OCI-LY7 (cell line): ENCODE measurements around the gene CDH2. TPM values are rescaled to one million over a fixed set of nuclear protein-coding genes. Genes with fewer than 3 reads are reported as not detected.

Experiments used
- BruUV-seq: library from RNA; stranded (reverse); fragments of 400-500 nt; replicated peaks from 2 replicates; lab custom pipeline; 2021; lab: Mats Ljungman, UMichigan
- CTCF ChIA-PET: fragments of 300-600 bp; sonication (Branson Sonifier 250); formaldehyde crosslinking; loops from one replicate; lab custom pipeline; 2022; ENCODE audit warnings: antibody characterized with exemption; ENCODE audit not compliant: unreplicated experiment; lab: Charles Lee
- POLR2A ChIA-PET: fragments of 300-600 bp; sonication (Branson Sonifier 250); formaldehyde crosslinking; loops from one replicate; lab custom pipeline; 2022; ENCODE audit warnings: antibody characterized with exemption; lab: Charles Lee
- DNase-seq: peaks from one replicate; pipeline ENCODE4 v3.0.0-alpha.2; 2015; ENCODE audit warnings: low spot score
- H2AFZ ChIP-seq: fragments of 200-600 bp; sonication (generic), shearing (Covaris generic); 2 replicates; pipeline ENCODE4 v1.6.1; 2014; ENCODE audit warnings: mild to moderate bottlenecking, antibody characterized with exemption, low read length, moderate library complexity
- H3K27ac ChIP-seq: fragments of 200-600 bp; sonication (generic); 2 replicates; pipeline ENCODE4 v1.5.1; 2014; ENCODE audit warnings: mixed run types, low read depth, mild to moderate bottlenecking, moderate library complexity, low read length, inconsistent platforms; ENCODE audit not compliant: poor library complexity, severe bottlenecking
- H3K36me3 ChIP-seq: fragments of 200-600 bp; sonication (generic); 2 replicates; pipeline ENCODE4 v1.6.1; 2014; ENCODE audit warnings: mild to moderate bottlenecking, antibody characterized with exemption, low read length, moderate library complexity, mixed read lengths; ENCODE audit not compliant: insufficient read depth
- H3K4me1 ChIP-seq: fragments of 200-600 bp; sonication (generic); 2 replicates; pipeline ENCODE4 v1.5.1; 2014; ENCODE audit warnings: mild to moderate bottlenecking, low read length; ENCODE audit not compliant: insufficient read depth, poor library complexity, severe bottlenecking
- H3K4me2 ChIP-seq: fragments of 200-600 bp; sonication (generic); 2 replicates; pipeline ENCODE4 v1.6.1; 2014; ENCODE audit warnings: mild to moderate bottlenecking, low read length
- H3K4me3 ChIP-seq: fragments of 200-600 bp; sonication (generic); 2 replicates; pipeline ENCODE4 v1.5.1; 2014; ENCODE audit warnings: mild to moderate bottlenecking, low read depth, low read length; ENCODE audit not compliant: poor library complexity, severe bottlenecking
- H3K79me2 ChIP-seq: fragments of 200-600 bp; sonication (generic); 2 replicates; pipeline ENCODE4 v1.6.1; 2016; ENCODE audit warnings: low read depth, mild to moderate bottlenecking, low read length, moderate library complexity, mixed read lengths; ENCODE audit not compliant: insufficient read depth
- H3K9me2 ChIP-seq: fragments of 200-600 bp; sonication (generic); 2 replicates; pipeline ENCODE4 v1.6.1; 2016; ENCODE audit warnings: mild to moderate bottlenecking, low read length, mixed read lengths; ENCODE audit not compliant: insufficient read depth
- H3K9me3 ChIP-seq: fragments of 200-600 bp; sonication (generic); 2 replicates; pipeline ENCODE4 v1.6.1; 2014; ENCODE audit warnings: mild to moderate bottlenecking, mixed run types, low read length, mixed read lengths
- H4K20me1 ChIP-seq: fragments of 200-600 bp; sonication (generic); 2 replicates; pipeline ENCODE4 v1.6.1; 2014; ENCODE audit warnings: mild to moderate bottlenecking, antibody characterized with exemption, low read length, moderate library complexity, mixed read lengths; ENCODE audit not compliant: insufficient read depth
- EZH2phosphoT487 ChIP-seq: fragments of 200-600 bp; sonication (generic); IDR thresholded peaks from 2 replicates; pipeline ENCODE4 v1.6.1; 2018; ENCODE audit warnings: low read depth, borderline replicate concordance, mild to moderate bottlenecking, mixed run types, antibody characterized with exemption, low read length, moderate library complexity, mixed read lengths
- intact Hi-C: fragments of 100-400 bp; cut with micrococcal nuclease; formaldehyde crosslinking; loops from one replicate; pipeline ENCODE4 v1.10.0; 2022; ENCODE audit not compliant: unreplicated experiment
- total RNA-seq, 2 experiments: library from RNA; depleted of rRNA in 1 of 2; stranded (reverse); fragments of >200 nt in 1 of 2; shearing (Covaris generic) in 1 of 2; gene quantifications; 2 replicates each; pipeline ENCODE4 v1.2.3, GENCODE V29; 2014 to 2022
- TF ChIP-seq, protein P1 (sequence below): fragments of 200-600 bp; sonication (generic); conservative IDR thresholded peaks from 2 replicates; pipeline ENCODE4 v1.5.1; 2014; ENCODE audit warnings: mild to moderate bottlenecking, antibody characterized with exemption, low read length, moderate library complexity, mixed read lengths

CDH2 gene
- total RNA-seq, 2 experiments from 2014 or later: not detected

DNA sequence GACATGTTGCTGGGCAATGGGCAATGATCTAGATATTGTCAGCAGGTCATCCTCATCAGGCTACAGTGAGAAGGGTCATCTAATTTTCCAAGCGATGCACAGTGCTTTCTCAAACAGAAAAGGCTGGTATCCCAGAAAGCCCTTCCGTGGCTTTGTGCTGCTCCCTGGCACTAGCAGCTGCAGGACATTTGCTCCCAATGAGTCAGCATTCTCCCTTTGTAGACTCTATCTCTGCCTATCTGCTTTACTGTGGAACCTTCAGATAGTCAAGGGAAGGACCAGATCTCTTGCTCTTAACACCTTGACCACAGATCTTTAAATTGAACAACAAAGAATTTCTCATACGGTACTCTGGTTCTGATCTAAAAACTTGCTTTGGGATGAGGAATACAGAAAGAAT, 101.4 kb downstream of the CDH2 start:
- ChIA-PET CTCF (no interaction called here), POLR2A (no interaction called here)
- Histone ChIP-seq H3K79me2 (no peaks in the 10 kb centered on the region), H3K27ac (no peak overlapping the region), H3K4me3 (no peak overlapping the region), H3K4me2 (no peak overlapping the region), H3K9me2 (no peaks in the 10 kb centered on the region), H3K4me1 (peaks cover 11% of the 10 kb centered on the region), H4K20me1 (no peaks in the 10 kb centered on the region), H2AFZ (no peak overlapping the region), H3K9me3 (no peaks in the 10 kb centered on the region), H3K36me3 (no peaks in the 10 kb centered on the region)
- intact Hi-C loops: loop anchor here (10.0 kb wide), 1 partner anchor 59 kb away; no protein-coding TSS in a partner anchor
- no TSS peak for BruUV-seq
- TF ChIP-seq, protein P1, sequence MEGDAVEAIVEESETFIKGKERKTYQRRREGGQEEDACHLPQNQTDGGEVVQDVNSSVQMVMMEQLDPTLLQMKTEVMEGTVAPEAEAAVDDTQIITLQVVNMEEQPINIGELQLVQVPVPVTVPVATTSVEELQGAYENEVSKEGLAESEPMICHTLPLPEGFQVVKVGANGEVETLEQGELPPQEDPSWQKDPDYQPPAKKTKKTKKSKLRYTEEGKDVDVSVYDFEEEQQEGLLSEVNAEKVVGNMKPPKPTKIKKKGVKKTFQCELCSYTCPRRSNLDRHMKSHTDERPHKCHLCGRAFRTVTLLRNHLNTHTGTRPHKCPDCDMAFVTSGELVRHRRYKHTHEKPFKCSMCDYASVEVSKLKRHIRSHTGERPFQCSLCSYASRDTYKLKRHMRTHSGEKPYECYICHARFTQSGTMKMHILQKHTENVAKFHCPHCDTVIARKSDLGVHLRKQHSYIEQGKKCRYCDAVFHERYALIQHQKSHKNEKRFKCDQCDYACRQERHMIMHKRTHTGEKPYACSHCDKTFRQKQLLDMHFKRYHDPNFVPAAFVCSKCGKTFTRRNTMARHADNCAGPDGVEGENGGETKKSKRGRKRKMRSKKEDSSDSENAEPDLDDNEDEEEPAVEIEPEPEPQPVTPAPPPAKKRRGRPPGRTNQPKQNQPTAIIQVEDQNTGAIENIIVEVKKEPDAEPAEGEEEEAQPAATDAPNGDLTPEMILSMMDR: no peak
- DNase-seq: no peak

DNA sequence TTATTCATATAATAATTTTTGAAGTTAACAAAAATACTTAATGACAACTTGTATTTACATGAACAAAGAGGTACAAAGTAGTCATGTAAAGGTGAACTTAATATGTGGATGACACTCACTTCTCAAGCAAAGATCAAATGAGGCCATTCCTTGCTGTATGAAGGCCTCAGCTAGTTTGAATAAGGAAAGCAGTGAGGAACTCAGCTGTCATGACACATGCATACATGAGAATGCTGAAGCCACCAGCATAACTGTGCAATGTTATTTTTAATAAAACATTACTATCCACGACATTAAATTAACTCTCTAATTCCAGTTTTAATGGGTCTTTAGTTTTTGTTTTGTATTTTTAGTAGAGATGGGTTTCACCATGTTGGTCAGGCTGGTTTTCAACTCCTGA, 102.9 kb downstream of the CDH2 start:
- BruUV-seq: no TSS peak
- no peaks in the 10 kb centered on the region for H3K4me1 ChIP-seq
- no peak for TF ChIP-seq EZH2phosphoT487
- TF ChIP-seq, protein P1: no peak
- H3K4me3 ChIP-seq: no peak overlapping the region
- CTCF ChIA-PET: no interaction called here
- H3K4me2 ChIP-seq: no peak overlapping the region
- no peaks in the 10 kb centered on the region for H3K36me3 ChIP-seq
- no peaks in the 10 kb centered on the region for H3K79me2 ChIP-seq
- no peak overlapping the region for H3K27ac ChIP-seq
- H3K9me3 ChIP-seq: no peaks in the 10 kb centered on the region
- no peak for DNase-seq
- intact Hi-C loops: loop anchor here (10.0 kb wide), 1 partner anchor 61 kb away; no protein-coding TSS in a partner anchor
- H3K9me2 ChIP-seq: no peaks in the 10 kb centered on the region
- H4K20me1 ChIP-seq: no peaks in the 10 kb centered on the region
- POLR2A ChIA-PET: interaction anchor here (0.7 to 0.8 kb wide), 2 partner anchors 11 to 1298 kb away, joined by 3 read pairs; no protein-coding TSS in a partner anchor
- H2AFZ ChIP-seq: no peak overlapping the region

DNA sequence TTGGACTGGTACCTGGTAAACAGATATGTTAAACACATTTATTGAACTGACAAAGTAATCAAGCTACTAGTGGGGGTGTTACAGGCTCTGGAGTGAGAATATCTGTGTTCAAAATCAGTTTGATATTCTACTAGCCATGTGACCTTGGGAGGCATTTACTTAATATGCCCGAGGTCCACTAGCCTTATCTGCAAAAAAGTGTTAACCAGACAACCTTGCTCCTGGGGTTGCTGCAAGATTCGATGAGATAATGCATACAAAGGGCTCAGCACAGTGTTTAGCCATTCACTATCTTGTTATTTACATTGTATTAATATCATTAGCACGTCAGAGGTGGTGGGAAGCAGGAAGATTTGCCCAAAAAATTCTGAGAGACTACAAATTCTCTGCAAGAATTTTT, 103.3 kb downstream of the CDH2 start:
- intact Hi-C loops: loop anchor here (10.0 kb wide), 1 partner anchor 61 kb away; no protein-coding TSS in a partner anchor
- no peaks in the 10 kb centered on the region for H3K36me3 ChIP-seq
- H4K20me1 ChIP-seq: no peaks in the 10 kb centered on the region
- DNase-seq: no peak
- H3K9me3 ChIP-seq: no peaks in the 10 kb centered on the region
- H2AFZ ChIP-seq: no peak overlapping the region
- POLR2A ChIA-PET: interaction anchor here (0.7 to 0.8 kb wide), 2 partner anchors 11 to 243 kb away, joined by 3 read pairs; no protein-coding TSS in a partner anchor
- no peaks in the 10 kb centered on the region for H3K4me1 ChIP-seq
- no peak overlapping the region for H3K4me3 ChIP-seq
- BruUV-seq: no TSS peak
- CTCF ChIA-PET: no interaction called here
- no peaks in the 10 kb centered on the region for H3K79me2 ChIP-seq
- H3K27ac ChIP-seq: no peak overlapping the region
- no peaks in the 10 kb centered on the region for H3K9me2 ChIP-seq
- no peak overlapping the region for H3K4me2 ChIP-seq
- TF ChIP-seq EZH2phosphoT487: no peak
- TF ChIP-seq, protein P1: no peak
